Stimulated activated CD8-positive, alpha-beta memory T cell treated with anti-CD3 and anti-CD28 coated beads, Interleukin-12 subunit alpha, Interleukin-12 subunit beta, amount 100 ng/mL, for 4 hours (primary cell): ENCODE results near the gene ADGRG1.
"Not testable (repeated sequence)": the region's sequence is repeated elsewhere in the genome, so short reads cannot be mapped to it uniquely, and the experiment has no call there.

ENCODE experiments used
- DNase-seq: peaks from one replicate; pipeline ENCODE4 v3.0.0-alpha.2; 2020; ENCODE audit warnings: low read depth

The ADGRG1 gene

DNA sequence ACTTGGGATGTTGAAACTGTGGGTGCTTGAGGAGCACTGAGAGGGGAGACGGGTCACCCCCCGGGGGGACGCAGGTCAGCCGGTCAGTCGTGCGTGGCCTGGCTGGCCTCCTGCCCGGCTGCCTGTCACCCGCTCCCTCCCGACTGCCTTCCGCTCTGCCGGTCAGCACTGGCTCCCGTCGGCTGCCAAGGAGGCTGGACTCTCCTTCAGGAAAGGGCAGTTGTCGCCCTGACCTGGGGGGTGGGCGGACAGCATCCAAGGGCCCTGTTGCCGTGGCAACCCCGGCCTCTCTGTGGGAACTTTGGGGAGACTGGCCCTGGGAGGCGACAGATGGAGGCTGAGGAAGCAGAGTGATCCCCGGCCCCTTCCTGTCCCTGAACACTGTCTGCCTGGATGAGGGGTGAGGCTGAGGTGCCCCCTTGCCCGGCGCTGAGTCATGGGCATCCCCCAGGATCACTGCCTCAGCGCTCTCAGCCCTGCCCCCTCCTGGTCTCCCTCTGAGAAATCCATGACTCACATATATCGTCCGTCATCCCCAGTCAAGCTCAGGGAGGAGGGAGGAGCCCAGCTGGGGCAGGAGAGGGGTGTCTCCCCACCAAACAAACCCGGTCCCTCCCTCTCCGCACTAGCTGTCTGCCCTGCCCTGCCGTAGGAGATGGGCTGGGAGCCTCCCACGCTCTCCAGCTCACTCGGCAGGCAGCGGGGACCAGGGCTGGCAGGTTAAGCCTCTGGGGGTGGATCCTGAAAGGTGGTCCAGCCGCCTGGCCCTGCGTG is at the start of gene ADGRG1:
Gene ADGRG1, plus strand, starts transcription at position 623 of the 774 bp plus-strand sequence. CDS start 21,658 bp downstream, outside the sequence.
- peak; percentile 40 for DNase-seq

DNA sequence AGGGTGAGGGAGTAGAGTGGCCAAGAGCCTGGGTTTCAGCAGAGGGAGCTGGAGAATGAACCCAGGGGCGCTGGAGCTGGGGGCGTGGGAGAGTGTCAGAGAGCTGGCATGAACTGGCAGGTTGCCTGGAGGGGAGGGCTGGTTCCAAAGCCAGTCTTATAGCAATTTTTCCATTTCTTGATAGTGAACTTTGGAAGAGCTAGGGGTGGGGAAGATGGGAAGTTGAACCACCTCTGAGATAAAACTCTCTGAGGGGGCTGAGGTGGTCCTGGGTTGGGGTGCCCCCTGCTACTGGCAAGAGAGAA is 49.1 kb upstream of the ADGRG1 start:
- no peak for DNase-seq

DNA sequence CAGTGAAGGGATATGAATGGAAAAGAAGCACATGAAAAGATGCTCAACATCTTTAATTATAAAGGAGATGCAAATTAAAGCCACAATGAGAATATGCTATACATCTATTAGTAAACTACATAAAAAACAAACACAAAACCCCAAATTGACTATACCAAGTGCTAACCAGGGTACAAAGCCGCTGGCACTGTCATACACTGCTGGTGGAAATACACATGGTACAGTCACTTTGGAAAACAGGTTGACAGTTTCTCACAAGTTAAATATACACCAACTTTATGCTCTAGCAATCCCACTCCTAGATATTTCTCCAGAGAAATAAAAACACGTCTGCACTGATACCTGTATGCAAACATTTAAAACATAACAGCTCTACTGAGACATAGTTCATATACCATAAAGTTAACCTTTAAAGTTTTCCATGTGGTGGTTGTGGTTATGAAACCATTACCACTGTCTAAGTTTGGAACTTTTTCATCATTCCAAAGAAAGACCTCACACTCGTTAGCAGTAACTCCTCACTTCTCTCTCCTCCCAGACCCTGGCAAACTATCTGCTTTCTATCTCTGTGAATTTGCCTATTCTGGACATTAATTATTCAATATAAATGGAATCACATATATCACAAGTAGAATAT is 43.3 kb upstream of the ADGRG1 start:
- no peak for DNase-seq

DNA sequence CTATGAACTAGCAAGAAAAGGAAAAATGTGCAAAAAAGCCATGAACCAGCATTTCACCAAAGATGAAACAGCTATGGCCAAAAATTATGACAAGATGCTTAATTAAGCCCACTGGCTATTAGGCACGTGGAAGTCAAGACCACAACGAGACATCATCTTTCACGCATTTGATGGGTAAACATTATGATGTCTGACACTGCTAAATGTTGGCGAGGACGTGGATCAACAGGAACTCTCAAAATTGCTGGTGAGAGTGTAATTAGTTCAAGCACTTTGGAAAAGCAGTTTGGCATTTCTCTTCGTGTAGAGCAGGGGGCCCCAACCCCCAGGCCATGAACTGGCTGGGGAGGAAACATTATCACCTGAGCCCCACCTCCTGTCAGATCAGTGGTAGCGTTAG is 39.6 kb upstream of the ADGRG1 start:
- no peak for DNase-seq

DNA sequence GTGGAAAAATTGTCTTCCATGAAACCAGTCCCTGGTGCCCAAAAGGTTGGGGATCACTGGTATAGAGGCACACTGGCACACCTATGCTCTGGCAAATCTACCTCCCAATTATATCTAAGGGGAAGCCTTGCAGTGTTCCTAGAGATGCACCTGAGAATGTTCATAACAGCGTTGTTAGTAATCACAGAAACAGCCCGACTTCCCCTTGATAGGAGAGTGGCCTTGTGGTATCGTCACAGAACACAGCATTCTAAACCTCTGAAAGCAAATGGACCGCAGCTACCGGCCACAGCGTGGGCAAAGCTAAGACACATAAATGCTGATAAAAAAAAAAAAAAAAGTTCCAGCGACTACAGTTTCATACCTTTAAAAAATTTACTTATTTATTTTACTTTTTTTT is 39.1 kb upstream of the ADGRG1 start:
- DNase-seq, result no peak

DNA sequence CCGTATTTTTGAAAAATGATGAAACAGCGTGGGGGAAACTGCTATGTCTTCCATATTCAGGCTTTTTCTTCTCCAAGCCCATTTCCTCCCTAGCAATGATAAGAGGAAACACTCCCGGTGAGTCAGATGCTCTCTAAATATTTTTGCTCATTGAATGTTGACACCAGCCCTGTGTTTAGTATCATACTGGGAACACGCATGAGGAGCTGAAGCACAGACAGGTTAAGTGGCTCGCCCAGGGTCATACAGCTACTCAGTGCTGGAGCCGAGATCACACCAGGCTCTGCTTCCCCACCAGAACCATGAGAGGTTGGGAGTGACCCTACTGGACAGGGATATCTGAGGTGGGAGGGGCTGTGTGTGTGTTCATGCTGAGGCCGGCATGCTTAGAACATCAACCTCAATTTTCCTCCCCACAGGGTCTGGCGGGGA is 37.8 kb upstream of the ADGRG1 start:
- DNase-seq, result no peak

DNA sequence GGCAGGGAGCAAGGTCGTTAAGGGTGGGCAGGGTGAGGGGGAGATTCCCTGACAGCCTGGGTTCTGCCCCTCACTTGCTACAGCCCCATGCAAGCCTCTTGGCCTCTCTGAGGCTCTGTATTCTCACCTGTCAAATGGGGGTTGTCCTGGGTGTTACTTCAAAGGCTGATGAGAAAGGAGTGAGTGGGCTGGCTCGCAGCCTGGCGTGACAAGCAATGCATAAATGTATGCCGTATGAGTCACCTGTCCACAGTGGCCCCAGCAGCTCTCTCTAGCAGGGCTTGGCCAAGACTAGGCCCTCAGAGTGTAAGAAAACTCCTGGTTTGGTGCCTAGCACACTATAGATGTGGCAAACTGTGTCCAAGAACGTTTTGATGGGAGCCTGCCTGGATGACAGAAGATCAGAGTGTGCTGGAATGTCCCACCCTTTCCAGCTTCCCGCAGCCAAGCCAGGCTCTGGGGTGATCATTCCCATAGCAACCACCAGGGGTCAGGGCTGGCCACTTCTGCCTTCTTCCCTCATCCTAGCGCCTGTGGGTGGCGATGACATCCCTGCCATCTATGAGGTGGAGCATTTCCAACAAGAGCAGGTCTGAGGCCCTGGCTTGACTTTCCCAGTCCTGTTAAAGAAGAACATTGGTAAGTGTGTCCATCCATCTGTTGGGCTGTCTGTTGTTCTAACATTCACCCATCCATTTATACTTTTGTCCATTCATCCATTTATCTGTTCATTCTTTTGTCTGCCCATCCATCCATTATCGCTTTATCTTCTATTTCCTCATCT is 37.2 kb upstream of the ADGRG1 start:
- DNase-seq, result peak; percentile 39

DNA sequence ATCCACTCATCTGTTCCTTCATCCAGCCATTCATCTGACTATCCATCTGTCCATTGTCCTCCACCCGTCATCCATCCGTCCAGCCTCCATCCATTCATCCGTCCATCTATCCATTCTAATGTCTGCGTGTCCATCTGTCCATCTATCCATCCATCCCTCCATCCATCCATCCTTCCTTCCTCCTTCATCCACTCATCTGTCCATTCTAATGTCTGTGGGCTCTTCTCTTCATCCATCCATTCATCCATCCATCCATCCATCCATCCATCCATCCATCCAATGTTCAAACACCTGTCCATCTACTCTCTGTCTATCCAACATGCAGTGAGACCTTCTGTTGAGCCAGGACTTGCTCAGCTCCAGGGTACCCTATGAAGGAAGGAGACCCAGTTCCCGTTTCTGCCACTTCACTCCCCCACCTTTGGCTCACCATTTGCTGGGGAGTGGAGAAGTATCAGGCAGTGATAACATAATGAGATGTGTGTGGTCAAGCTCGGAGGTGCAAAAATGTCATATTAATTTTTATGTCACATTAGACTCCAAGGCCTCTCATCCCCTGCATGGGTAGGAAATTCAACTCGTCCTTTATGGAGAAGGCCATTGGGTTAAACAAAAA is 36.5 kb upstream of the ADGRG1 start:
- DNase-seq, result no peak

DNA sequence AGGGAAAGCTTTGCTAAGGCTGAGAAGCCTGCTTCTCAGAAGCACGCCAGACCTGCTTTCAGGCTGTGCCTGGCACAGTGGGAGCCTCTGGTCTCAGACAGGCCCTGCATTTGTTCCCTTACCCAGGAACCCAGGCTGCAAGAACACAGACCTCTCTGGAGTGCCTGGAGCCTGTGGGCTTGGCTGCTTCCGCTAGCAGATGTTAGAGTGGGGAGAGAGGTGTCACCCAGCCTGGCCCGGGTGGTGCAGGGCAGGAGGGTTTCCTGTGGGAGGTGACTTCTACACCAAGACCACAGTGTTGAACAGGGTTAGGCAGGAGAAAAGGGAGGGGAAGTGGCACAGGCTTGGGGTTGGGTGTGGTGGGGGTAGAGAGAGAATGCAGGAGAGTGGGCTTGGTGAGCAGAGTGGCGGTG is 35.8 kb upstream of the ADGRG1 start:
- peak; percentile 60 for DNase-seq

DNA sequence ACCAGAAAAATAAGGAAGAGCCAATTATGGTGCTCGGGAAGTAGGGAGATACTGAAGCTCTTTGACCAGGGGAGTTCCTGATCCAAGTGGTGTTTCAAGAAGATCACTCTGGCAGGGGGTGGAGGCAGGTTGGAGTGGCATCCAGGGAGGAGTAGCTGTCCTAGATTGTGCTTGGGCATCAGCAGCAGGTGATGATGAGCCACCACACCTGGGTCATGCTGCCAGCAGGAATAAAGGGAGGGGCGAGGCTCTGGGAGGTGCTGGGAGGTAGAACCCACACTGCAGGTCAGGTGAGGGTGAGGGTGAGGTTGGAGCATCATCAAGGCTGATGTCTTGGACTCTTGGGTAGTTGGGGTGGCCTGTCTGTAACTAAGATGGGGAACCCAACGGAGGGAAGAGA is 35.4 kb upstream of the ADGRG1 start:
- DNase-seq, result no peak

DNA sequence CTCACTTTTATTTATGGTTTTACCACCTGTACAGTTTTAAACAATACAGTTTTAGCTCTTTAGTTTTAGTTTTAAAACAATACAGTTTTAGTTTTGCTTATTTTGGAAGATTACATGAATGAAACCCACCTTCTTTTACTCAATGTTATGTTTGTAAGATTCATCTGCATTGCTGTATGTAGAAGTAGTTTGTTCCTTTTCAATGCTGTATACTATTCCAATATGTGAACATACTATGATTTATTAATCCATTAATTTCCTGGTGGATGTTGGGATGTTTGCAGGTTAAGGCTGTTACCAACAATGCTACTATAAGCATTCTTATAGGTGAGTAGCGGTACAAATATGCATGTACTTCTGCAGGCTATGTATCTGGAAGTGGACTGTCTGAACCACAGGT is 34.4 kb upstream of the ADGRG1 start:
- no peak for DNase-seq

DNA sequence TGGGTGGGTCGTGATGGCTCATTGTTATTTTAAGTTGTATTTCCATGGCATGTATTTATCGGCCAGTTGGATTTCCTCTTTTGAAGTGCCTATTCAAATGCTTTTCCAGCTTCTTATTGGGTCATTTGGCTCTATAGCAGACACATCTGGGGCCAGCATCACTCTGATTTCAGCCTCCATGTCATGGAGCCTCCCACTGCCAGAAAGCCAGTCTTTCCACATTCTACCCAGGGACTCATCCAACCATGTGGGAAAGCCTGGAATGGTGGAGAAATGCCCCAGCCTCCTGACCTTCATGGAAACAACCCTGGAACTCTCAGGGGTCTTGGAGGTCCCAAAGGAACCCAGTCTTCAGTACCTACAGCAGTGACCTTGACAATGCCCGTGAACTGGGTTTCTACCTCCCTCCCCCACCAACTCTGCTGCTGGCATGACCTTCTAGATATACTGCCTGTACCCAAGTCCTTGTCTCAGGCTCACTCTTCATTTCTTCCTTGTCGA is 33.8 kb upstream of the ADGRG1 start:
- DNase-seq, result no peak

DNA sequence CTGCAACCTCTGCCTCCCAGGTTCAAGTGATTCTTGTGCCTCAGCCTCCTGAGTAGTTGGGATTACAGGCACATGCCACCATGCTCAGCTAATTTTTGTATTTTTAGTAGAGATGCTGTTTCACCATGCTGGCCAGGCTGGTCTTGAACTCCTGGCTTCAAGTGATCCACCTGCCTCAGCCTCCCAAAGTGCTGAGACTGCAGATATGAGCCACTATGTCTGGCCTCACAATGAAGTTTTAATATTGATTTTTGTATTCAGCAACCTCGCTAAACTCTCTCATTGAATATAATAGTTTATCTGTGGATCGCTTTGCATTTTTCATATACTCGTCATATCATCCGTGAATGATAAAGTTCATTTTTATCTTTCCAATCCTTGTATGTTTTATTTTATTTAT is 32.2 kb upstream of the ADGRG1 start:
- not testable (repeated sequence) for DNase-seq

DNA sequence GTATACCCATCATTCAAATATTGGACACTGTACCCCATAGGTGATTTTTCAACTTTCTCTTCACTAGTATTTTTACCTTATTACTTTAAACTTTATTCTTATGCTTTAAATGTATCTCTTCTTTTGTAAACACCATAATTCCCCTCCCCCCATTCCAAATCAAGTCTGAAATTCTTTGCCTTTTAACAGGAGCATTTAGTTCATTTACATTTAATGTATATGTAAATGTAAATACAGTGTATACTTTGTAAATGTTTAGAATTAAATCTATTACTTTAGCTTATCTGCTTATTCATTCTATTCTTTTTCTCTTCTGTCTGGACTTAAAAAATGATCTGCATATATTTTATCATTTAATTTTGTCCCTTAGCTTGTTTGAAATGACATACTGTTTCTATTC is 30.0 kb upstream of the ADGRG1 start:
- no peak for DNase-seq

DNA sequence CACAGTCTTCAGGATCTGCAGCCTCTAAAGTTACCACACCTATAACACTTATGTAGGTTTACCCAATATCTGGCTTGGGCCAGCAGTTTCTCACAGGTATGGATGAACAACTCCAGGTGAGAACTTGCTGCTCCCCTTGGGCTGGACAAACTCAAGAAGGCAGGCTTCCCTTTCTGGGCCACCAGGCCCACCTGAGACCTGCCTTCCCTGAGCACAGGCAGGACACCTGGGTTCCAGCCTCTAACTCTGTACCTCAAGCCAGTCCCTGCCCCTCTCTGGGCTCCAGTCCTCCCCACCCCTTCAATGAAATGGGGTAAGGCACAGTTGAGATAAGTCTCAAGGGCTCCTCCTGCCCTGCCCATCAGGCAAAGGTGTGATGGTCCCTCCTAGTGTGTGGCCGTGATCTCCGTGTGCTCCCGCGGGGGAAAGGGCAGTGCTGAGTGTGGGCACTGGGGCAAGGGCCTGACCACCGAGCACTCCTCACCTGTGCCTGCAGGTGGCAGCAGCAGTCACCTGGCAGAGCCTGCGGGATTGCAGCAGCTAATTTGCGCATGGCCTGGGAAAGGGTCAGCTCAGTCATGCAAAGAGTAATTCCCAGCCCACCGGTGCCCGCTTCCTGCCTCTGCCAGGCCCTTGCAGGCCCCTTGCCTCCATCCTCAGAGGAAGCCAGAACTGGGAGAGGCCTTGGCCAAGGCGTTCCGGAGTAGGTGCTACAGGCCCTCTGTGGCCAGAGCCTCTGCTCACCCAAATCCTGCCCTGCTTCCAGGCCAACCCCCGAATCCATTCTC is 28.2 kb upstream of the ADGRG1 start:
- no peak for DNase-seq

DNA sequence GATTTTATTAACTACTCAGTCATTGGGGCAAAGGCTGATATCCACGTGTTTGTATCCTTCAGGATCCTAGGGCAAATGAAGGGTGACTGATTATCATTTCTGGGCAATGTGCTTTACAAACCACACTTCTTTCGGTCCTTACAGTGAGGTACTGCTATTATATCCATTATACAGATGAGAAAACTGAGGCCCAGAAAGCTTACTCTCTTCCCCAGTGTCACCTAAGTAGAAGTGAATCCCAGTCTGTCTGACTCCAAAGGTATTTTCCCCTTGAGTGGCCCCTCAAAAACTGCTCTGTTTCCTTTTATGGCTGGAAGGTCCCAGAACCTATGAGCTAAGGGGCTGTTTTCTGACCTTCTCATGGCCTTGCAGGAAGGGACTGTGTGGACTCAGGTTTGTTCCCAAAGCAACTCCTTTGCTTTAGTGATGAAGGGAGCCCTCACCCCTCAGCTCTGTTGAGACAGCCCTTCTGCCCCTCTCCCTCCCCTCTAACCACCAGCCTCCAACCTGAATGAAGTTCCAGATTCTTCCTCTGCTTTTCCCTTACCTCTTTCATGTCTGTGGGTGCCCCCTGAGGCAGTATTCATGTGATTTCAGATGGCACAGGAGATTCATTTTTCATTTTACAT is 27.4 kb upstream of the ADGRG1 start:
- DNase-seq, result no peak

DNA sequence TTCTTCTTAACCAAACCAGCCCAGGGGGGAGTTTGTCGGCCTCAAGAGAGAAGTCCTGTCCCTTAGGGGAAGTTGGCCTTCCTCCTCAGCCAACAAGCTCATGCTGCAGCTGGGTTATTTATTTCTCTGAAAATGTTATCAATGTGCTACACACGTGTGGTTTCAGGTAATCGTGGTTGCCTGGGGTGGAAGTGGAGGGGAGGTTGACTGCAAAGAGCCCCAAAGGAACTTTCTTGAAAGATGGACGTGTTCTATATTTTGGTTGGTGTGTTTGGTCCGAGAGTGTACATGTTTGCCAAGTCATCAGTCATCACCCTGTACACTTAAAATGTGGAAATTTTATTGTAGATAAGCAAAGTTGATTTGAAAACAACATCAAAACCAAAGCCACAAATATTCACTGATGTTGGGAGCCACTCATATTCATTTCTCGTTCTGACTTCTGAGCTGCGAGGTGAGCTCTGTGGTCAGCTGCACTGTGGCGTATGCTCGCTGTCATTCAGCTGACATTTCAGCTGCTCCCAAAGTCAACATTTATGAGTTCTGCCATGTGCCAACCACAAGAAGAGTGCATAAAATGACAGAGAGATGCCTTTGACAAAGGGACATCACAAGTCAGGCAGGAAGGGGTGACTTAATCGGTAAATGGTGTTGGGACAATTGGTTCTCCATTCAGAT is 26.5 kb upstream of the ADGRG1 start:
- no peak for DNase-seq

DNA sequence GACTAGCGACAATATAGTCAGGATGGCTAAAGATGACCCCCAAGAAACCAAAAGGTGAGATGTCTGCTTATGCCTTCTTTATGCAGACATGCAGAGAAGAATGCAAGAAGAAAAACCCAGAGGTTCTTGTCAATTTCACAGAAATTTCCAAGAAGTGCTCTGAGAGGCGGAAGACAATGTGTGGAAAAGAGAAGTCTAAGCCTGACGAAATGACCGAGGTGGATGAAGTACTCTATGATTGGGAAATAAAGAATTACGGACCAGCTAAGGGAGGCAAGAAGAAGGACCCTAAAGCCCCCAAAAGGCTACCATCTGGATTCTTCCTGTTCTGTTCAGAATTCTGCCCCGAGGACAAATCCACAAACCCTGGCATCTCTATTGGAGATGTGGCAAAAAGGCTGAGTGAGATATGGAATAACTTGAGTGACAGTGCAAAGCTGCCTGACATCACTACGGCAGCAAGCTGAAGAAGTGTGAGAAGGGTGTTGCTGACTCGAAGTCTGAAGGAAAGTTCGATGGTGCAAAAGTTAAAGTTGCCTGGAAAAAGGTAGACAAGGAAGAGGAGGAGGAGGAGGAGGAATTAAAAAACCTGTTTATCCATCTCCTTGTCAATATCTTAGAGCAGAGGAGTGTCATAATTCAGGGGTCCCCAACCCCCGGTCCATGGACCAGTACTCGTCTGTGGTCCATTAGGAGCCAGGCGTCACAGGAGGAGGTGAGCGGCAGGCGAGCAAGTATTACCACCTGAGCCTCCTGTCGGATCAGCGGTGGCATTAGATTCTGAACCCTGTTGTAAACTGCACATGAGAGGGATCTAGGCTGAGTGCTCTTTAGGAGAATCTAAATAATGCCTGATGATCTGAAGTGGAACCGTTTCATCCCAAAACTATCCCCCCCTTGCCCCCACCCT is 25.1 kb upstream of the ADGRG1 start:
- no peak for DNase-seq

DNA sequence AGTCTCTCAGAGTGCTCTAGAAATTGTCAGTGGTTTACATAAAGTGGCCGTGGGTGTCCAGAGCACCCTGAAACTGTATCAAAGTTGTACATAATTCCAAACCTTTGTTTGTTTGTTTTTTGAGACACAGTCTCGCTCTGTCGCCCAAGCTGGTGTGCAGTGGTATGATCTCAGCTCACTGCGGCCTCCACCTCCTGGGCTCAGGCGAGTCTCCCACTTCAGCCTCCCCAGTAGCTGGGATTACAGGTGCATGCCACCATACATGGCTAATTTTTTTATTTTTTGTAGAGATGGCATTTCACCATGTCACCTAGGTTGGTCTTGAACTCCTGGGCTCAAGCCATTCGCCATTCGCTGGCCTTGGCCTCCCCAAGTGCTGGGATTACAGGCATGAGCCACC is 24.3 kb upstream of the ADGRG1 start:
- no peak for DNase-seq
